ACHN (cell line): Measurements from ENCODE around the gene PGF.

Source experiments
- DNase-seq: peaks from one replicate; pipeline ENCODE4 v3.0.0-alpha.2; 2015
- in situ Hi-C: cut with HindIII; loops from 2 replicates; pipeline ENCODE4 v1.10.0; 2017; ENCODE audit warnings: low sequenced_read_pairs, low pct_ligation_motif_present, low pct_unique_long_range_greater_than_20kb

The PGF gene

DNA sequence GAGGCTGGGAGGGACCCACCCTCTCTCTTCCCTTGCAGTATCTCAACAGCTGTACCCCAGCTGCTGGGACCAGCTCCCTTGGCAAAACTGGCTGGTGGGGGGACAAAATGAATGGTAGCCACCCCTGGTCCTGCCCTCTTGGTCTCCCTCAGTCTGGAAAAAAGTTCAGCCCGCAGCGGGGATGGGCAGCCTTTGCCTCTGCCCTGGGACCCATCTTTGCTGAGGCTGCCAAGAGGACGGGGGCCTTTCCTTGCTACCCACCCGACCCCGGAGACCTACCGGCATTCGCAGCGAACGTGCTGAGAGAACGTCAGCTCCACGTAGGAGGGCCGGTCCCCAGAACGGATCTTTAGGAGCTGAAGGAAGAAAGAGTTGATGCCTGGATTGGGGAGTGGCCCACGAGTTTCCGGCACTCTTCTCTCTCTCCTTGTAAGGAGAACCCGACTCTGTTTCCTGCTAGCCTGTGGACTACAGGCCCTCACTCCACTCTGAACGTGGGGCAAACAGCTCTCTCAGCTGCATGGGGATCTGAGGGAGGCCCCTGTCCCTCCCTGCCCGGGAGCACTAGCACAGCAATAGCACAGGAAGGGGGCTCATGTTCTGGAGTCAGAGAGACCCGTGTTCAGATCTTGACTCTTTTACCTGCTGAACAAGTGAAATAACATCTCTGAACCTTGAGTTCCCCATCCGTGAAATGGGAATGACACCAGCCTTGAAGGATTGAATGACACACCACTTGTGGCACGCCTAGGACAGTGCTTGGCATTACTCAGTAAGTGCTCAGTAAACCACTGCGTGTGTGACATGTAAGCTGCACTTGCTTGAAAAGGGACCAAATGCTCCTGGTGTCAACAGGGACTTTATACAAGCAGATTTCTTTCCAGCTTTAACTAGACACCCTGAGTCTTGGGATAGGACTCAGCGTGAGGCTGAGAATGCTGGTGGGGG lies 6.9 kb downstream of the PGF start:
- no peak for DNase-seq
- in situ Hi-C loops, result no loop called here

DNA sequence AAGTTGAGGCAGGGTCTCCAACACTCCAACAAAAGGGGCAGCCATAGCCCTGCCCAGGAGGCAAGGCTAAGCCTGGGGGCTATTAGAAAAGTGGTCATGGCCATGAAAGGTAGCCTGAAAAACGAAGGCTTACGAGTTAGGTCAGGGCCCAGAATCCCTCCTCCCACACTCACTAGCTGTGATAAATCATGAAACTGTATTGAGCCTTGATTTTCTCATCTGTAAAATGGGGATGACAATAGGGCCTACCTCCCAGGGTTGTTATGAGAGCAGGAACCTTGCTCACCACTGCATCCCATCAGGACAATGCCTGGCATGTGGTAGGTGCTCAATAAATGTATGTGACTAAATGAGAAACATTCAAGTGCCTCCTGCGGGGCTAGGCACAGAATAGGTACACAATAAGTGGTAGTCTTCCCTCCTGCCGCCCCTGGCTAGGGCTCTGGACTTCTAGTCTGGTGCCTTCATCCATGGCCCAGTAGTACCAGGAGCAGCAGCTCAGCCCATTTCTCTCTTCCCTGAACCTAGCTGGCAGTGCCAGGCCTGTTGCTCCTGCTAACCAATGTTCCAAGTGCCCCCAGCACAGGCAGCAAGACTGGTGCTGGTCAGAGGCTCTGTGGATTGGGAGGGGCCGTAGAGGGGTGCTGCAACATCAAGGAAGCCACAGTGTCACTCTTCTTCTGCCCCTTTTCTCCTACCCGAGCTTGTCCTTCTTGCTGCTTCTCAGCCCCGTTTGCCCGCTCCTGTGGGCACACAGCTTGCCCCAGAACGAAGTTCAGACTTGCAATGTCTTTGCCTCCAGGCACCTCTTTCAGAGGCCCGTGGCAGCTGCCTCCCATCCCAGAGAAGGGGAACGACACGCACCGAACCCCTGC lies 7.8 kb downstream of the PGF start:
- no peak for DNase-seq
- in situ Hi-C loops, result no loop called here

DNA sequence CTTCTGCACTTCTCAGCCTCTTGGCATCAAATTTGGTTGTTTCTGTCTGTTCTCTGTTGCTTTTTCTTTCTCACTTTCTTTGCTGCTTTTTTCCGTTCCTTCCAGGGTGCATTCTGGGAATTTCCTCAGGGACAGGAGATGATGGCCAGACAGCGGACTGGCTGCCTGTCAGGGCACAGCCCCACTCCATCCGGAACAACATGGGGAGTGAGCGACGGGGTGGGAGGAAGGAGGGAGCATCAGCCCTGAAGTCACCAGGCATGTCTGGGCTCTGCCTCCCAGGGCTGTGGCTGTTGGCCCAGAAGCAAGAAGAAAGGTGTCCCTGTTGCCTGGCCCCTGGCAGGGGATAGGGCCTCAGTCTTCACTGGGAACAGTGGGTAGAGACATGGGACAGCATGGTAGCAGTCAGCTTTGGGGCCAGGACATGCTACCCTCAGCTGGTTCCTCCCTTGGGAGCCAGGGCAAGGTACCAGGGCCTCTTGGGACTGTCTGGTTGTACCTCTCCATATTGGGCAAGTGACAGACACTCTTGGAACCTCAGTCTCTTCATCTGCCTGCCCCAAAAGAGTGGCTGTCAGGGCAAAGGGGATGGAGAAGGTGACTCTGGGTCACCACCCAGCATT lies 8.6 kb downstream of the PGF start:
- DNase-seq, result no peak
- in situ Hi-C loops, result no loop called here

DNA sequence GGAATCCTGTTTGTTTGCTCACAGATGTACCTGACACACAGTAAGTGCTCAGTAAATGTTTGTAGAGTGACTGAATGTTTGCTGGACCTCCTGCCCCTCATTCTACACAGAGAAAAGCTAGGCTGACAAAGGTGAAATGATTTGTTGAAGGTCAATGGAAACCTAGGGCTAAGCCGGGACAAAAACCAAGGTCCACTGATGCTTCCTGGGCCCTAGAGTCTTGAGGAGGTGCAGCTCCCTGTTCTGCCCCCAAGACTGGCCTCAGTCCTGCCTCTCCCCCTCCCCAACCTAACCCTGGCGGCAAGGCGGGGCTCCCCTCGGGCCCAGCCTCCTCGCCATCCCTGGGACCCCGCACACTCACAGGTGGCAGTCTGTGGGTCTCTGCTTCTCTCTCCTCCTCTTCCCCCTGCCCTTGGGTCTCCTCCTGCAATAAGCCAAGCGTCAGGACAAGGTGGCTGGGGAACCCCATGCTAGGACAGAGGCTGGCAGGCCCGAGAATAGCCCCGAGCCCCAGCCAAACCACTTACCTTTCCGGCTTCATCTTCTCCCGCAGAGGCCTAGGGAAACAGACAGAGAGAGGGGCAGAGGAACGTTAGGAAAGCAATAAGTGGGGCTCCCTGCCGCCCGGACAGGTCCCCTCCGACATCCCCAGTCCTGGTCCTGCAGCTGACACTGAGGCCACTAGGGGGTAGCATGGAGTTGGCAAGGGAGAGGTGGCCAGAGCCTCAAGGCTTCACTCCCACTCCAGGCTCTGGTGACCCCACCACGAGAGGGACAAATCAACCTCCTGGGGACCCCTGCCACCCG lies 9.3 kb downstream of the PGF start:
- DNase-seq, result peak; percentile 76
- in situ Hi-C loops, result no loop called here

DNA sequence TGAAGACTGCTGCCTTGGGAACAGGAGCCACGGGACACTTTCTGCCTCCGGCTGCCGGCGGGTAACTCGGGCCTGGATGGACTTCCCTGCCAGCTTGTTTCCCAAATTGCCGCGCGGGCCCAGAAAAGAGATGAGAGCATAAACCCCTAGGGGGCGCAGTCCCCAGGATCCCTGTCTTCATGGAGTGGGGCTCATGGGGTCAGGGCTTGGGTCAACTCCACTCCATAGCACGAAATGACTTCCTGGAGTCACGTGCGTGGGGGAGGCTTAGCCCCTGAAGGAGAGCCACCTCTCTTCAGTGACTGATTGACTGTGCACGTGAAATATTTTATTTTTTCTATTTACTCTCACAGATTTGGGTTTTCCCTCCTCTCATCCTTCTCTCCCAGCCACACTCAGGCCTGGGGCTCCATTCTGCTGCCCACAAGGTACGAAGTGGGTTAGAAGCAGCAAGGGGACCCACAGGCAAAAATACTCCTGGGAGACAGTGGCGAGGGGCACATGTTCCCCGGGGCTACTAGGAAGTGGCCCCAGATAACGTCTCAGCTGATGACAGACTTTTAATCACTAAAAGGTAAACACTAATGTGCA lies 10.0 kb downstream of the PGF start:
- DNase-seq, result peak; percentile 53
- in situ Hi-C loops, result no loop called here

DNA sequence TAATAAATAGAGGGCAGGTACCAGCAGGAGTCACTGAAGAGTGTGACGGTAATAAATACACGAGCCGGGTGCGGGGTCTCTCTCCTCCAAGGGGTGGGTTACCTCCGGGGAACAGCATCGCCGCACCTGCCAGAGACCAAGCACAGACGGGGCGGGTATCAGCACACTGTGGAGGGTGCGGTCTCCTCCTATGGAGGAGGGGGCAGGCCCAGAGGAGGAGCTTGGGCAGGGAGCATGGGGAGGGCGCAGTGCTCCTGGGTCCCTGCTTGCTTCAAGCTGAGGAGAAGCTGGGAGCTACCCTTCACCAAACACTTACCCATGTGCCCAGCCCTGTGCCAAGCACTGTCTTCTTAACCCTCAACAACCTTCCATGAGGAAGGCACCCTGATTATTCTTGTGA lies 12.8 kb downstream of the PGF start:
- in situ Hi-C loops, result no loop called here
- DNase-seq, result no peak

DNA sequence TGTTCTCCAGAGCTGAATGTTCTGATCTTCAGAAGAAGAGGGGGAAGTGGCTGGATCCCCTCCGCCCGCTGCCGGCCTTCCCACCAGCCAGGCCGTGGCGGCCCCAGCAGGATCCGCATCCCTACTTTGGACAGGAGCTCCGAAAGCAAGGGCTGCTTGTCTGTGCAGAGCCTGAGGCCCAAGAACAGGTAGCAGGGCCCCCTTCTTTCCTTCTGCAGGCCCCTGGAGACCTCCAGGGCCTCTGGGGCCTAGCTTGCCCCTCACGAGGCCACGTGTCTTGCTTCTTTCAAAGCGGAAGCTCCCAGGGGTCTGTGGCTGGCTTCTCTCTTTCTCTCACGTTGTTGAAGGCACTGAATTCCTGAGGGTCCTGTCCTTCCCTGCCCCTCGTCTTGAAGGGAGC lies 13.2 kb downstream of the PGF start:
- no peak for DNase-seq
- in situ Hi-C loops, result no loop called here

DNA sequence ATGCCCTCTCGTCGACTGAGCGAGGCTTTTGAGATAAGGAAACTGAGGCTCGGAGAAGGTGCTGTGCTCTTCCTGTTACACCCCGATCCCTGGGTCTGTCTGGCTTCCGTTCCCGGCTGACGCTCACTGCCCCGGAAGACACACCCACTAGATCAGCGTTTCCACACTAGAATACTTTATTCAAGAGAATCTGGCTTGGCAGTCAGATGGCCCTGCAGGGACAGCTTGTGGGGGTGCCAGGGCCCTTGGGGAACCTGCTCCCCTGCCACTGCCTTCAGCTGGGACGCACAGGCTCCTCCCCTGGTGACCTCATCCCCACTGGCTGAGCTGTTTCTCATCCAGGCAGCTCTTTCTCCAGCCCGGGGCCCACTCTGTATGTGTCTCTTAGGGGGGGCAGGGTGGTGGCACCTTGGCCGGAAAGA lies 13.7 kb downstream of the PGF start:
- peak; percentile 20 for DNase-seq

DNA sequence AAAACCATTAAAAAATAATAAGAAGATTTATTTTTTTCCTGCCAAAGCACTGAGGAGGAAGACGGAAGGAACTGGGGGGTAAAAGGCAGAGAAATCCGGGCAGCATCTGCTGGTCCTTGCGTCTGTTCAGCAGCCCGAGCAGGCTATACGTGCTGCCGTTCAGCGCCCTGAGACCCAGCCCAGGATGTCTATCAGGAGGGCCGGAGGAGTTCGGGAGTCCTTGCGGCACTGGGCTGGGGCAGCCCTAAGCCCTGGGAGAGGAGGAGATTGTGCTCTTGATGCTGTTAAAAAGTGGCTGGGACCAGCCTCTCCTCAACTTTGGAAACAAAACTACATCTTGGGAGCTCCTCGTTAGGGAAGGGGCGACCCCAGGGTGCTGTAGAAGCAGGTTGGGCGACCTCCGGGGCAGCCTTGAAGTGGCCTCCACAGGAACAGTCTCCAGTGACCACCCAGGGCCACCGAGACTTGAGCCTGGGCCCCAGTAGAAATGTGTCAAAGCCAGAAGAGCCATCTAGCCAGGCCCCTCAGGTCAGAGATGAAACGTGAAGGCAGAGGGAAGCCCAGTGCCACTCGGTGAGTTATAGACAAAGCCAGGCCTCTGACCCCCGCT lies 14.3 kb downstream of the PGF start:
- no peak for DNase-seq
- in situ Hi-C loops, result no loop called here

More for the DNA sequence above, 13.7 kb downstream of the PGF start:
- in situ Hi-C loops, result no loop called here

DNA sequence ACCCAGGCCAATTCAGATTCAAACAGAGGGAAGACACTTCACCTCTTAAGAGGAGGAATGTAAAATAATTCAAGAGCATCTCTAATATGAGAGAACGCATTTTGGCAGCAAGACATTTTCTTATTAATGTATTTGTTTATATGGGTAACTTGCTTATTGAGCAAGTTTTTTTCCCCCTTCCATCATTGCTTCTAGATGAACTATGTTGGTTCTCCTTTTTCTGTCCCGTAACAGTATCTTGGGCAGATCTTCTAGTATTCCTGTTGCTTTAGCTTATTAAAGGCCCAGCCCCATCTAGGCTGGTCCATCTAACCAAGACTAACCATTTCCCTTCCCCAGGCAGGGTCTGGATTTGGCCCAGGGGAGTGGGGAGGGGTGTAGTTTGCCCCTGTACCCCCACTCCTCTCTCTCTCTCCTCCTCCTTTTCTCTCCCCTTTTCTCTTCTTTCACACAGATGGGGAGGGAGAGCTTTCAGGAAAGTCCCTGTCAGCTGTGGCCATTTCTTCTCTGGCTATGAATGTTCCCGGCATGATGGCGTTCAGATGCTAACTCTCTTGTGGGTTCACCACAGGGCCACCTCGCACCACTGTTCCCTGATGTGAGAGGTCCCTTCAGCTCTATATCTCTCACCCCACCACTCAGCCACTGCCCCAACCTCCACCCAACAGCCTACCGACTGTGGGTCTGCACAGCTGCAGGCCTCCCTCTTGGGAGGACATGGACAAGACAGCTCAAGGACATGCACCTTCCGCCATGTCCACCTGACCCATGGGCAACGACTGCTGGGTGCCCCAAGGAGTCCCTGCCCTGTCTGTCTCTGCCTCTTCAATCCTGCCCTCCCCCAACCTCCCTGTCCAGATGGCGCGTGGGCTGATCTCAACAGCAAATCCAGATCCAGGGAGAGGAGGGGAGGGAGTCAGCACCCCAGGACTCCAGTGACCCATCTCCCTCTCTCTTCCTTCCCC lies 16.6 kb downstream of the PGF start:
- in situ Hi-C loops, result no loop called here
- no peak for DNase-seq

DNA sequence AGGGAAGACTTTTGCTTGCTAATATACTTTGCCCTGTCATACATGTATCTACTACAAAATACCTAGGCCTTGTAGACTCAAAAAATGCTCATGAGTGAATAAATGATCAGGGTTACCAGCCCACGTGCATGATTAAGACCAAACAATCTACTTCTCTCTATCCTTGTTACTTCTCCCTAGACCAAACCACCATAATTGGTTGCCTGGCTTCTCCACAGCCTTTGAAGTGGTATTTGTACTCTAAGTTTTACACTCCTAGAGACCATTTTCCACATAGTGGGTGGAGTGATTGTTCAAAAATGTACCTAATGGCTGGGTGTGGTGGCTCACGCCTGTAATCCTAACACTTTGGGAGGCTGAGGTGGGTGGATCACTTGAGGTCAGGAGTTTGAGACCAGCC lies 18.2 kb downstream of the PGF start:
- in situ Hi-C loops, result no loop called here
- DNase-seq, result no peak

DNA sequence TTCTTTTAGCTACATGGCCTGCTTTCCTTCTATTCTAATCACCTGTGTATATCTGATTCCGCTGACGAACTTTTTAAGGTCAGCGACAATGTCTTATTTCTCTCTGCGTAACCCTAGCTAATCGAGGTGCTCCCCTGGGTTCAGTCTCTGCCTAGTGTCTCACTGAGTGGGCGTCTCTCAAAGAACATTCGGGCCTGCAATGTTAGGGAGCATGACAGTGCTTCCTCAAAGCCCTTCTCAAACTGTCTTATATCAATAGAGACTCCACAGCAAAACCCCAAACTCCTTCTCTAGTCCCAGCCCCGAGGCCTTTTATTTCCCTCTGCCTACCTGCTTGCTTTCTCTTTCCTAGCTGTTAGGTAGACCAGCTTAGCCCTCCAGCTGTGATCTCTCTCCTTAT lies 18.7 kb downstream of the PGF start:
- in situ Hi-C loops, result no loop called here

DNA sequence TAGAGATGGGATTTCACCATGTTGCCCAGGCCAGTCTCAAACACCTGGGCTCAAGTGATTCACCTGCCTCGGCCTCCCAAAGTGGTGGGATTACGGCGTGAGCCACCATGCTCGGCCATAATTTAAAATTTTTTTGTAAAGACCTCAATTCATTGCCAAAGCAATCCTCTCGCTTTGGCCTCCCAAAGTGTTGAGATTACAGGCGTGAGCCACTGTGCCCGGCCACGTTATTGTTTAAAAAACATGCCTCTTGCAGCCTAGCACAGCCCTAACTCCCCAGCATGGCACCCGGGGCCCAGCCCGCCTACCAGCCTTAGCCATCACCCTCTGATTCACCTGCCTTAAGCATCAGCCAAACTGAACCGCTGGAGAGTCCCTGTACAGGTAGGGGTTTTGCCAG lies 19.2 kb downstream of the PGF start:
- in situ Hi-C loops, result no loop called here
- no peak for DNase-seq

More for the DNA sequence above, 18.7 kb downstream of the PGF start:
- DNase-seq, result no peak

DNA sequence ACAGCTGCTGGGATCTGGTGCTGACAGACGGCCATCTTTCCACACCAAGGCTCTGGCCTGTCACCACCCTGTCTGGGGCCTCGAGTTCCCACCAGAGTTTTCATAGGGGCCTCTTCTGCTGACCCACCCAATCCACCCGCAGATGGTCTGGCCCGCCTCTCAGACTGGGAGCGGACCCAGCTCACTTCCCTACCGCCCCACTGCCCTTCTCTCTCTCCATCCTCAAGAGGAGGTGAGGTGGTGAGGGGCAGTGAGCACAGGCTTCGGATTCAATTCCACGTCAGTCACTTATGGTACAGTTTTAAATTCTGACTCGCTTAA lies 20.1 kb downstream of the PGF start:
- in situ Hi-C loops, result no loop called here
- no peak for DNase-seq

DNA sequence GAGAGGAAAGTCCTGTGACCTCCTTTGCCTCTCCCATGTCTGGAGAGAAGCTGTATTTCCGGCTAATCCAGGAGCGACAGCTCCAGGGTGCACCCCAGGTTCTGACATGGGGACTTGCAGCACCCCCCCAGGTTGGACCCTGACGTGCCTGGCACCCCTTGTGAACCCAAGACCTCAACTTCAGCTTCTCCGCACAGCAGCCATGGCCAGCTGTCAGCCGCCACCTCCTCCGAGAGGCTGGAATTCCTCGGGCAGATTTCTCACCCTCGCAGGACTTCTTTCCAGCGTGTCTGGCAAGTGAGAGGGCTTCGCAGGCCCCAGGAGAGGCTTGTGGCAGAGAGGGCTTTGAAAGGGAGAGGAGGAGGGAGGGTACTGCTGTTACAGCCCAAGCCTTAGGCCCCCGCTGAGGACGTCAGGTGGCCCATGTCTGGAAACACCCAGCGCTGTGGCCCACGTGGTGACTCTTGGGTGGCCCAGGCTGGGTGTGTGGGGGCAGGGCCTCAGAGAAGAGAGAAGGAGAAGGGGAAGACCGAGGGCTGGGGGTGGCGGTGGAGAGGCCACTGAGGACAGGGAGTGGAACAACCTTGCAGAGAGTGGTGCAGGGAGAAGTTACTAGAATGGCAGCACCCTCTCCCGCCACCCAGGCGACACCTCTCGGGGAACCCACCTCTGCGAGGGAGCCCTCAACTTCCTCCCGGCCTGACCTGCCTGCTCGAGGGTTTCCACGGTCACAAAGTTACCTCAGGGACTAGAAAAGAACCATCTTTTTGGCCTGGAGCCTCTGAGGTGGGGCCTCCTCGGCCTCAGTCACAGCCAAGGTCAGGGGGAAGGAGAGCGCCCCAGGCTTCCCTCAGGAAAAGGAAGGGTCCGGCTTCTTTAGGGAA lies 20.7 kb downstream of the PGF start:
- in situ Hi-C loops, result no loop called here

DNA sequence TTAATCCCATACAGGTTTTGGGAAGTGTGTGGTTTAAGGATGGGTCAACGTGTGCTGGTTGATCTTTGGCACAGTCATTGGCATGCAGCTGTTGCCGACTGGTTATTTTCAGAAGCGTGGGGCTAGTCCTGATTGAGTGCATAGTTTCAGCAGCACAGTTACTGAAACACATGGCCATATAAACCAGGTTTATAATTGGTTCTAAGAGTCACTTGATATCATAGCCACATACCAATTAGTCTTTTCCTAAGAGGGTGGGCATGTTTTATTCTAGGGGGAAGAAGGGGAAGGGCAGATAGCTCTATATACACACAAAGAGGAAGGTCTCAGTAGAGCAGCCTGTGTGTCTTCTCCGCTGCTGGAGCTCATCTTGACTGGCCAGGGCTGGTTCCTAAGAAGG lies 21.4 kb downstream of the PGF start:
- DNase-seq, result no peak
- in situ Hi-C loops, result no loop called here

More for the DNA sequence above, 20.7 kb downstream of the PGF start:
- no peak for DNase-seq
